GM10266 (cell line): ENCODE data around the gene OR9Q1.

Experiments used
- DNase-seq: peaks from one replicate; pipeline ENCODE4 v3.0.0; 2012; ENCODE audit errors: extremely low spot score
- TF ChIP-seq, protein P1 (sequence below): IDR thresholded peaks from 2 replicates; pipeline ENCODE4 v1.5.1; 2012; ENCODE audit warnings: mild to moderate bottlenecking, low read depth; ENCODE audit not compliant: control insufficient read depth, insufficient read depth; ENCODE audit errors: missing control alignments

OR9Q1 gene

GRCh38 chr11:58227956-58228615, 204.4 kb downstream of the OR9Q1 start:
- DNase-seq, result no peak
- TF ChIP-seq, protein P1, sequence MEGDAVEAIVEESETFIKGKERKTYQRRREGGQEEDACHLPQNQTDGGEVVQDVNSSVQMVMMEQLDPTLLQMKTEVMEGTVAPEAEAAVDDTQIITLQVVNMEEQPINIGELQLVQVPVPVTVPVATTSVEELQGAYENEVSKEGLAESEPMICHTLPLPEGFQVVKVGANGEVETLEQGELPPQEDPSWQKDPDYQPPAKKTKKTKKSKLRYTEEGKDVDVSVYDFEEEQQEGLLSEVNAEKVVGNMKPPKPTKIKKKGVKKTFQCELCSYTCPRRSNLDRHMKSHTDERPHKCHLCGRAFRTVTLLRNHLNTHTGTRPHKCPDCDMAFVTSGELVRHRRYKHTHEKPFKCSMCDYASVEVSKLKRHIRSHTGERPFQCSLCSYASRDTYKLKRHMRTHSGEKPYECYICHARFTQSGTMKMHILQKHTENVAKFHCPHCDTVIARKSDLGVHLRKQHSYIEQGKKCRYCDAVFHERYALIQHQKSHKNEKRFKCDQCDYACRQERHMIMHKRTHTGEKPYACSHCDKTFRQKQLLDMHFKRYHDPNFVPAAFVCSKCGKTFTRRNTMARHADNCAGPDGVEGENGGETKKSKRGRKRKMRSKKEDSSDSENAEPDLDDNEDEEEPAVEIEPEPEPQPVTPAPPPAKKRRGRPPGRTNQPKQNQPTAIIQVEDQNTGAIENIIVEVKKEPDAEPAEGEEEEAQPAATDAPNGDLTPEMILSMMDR, result no peak
